ENCODE data around the gene CALHM2. TPM values are rescaled to one million over a fixed set of nuclear protein-coding genes. Genes with fewer than 3 reads are reported as not detected.
"Not testable (repeated sequence)": the region's sequence is repeated elsewhere in the genome, so short reads cannot be mapped to it uniquely, and the experiment has no call there.

The CALHM2 gene
- total RNA-seq, 1 donor from 2014 or later = 19.8 TPM

DNA sequence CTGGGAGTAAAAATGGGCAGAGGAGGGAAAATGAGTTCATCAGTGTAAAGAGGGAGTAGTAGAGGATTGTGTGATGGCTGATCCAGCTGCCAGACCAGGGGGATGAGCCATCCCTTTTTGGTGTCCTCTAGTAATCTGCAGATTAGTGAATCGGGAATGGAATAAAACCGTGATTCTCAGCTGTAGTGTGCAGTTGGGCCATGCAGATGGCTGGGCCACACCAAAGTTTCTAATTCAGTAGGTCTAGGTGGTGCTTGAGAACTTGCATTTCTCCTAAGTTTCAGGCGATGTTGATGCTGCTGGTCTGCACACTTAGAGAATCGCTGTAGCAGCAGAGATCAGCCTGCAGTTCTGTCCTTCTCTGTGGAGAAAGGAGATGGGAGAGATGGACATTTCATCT, 33.1 kb downstream of the CALHM2 start:
- DNase-seq (ENCODE audit: low read depth) = no peak

DNA sequence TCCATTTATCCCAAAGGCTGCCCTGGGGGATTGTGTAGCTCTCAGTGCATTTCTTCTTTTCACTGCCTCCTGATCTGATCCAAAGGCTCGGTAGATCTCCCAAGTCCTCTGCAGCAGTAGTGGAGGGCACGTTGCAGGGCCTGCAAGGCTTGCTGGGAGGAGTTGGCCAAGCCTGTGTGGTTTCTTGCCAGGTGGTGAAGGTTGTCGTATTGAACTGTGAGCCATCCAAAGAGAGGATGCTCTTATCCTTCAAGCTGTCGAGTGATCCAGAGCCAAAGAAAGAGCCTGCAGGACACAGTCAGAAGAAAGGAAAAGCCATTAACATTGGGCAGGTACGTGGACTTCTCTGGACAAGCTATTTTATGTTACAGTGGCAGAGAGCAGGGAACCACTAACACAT, 34.6 kb downstream of the CALHM2 start:
- DNase-seq (ENCODE audit: low read depth) = no peak

DNA sequence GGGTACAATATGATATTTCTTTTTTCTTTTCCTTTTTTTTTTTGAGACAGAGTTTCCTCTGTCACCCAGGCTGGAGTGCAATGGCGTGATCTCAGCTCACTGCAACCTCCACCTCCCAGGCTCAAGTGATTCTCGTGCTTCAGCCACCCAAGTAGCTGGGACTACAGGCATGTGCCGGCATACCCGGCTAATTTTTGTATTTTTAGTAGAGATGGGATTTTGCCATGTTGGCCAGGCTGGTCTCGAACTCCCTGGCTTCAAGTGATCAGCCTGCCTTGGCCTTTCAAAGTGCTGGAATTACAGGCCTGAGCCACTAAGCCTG, 35.1 kb downstream of the CALHM2 start:
- not testable (repeated sequence) for DNase-seq (ENCODE audit: low read depth)

DNA sequence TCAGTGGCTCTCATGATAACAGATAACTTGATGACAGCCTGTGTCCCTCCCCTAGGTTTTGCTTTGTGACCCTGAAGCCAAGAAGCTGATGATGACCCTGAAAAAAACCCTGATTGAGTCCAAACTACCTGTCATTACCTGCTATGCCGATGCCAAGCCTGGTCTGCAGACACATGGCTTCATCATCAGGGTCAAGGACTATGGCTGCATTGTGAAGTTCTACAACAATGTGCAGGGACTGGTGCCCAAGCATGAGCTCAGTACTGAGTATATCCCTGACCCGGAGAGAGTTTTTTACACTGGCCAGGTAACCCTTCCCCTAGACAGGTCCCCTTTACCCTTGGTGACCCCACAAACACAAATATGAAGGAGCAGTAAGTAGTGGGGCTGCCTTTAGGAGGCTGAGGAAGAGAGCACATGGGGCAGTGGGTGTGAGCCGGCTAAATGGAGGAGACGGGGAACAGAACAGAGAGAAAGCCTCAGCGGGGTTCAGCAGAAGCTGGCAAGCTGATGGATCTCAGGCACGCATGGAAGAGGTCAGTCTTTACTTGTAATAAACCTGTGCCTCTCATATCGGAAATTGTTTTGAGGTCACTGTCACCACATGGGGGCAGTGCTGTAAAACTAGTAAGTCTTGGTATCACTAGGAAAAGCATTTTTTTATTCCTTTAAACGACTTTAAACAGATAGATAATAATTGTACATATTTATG, 35.6 kb downstream of the CALHM2 start:
- peak; percentile 70 for DNase-seq (ENCODE audit: low read depth)

DNA sequence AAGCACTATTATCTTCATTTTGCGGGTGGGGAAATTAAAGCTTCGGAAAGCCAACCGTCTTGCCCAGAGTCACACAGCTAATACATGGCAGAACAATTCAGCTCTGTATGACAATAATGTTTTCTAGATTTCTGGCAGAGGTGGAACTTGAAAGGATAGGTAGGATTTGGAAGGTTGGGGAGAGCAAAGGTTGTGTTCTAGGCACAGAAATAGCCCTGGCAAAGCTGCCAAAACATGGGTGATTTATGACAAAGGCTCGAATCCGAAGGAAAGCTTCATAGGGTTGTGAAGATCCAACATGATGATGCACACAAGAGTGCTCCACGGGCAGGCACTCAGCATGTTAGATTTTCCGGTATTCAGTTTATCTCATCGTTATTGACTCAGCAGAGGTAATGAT, 36.6 kb downstream of the CALHM2 start:
- no peak for DNase-seq (ENCODE audit: low read depth)

DNA sequence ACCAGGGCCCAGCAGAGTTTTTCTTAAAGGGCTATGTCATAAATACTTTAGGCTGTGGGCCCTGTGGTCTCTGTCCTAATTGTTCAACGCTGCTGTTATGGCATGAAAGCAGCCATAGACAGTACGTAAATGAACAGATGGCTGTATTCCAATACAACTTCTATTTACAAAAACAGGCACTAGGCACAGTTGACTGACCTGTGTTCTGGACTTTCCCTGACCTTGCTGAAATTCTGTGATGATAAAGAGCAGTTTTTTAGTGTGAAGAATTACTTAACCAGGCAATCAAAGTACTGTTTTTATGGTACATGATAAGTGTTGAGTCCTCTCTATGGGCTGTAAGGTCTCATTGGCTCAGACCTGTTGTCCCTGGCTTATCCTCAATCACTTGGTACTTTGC, 38.6 kb downstream of the CALHM2 start:
- DNase-seq (ENCODE audit: low read depth) = no peak

DNA sequence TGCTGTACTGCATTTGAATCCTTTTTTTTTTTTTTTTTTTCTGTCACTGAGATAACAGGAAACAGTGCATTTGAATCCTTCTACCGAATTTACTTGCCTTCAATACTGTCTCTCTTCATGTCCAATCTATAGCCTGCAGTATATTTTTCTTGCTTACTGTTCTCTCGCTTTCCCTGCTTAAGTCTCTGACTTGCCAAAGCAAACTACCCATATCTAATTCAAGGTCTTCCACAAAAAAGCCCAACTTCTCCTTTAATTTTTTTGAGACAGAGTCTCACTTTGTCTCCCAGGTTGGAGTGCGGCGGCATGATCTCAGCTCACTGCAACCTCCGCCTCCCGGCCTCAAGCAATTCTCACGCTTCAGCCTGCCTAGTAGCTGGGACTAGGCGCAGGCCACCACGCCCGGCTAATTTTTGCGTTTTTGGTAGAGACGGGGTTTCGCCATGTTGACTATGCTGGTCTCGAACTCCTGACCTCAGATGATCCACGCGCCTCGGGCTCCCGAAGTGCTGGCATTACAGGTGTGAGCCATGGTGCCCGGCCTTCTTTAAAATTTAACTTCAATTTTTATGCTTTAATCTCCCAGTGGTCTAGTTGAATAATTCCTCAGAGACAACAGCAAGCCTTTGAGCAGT, 54.9 kb downstream of the CALHM2 start:
- peak; percentile 3 for DNase-seq (ENCODE audit: low read depth)

DNA sequence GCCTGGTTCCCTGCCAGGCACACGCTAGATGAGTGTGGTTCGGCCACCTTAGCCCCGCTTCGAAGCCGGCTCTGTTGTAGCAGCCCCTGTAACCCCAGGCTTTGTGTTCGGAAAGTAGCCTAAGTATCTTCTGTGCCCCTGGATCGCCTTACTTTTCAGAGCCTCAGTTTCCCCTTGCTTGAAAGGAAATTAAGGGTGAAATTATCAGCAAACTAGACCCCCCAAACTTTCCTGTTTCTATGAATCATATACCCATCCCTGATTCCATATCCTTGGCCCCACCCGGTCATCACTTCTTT, 55.4 kb downstream of the CALHM2 start:
- no peak for DNase-seq (ENCODE audit: low read depth)

Other genes with a start within 250 kb of the CALHM2 start
- 0.21 TPM in 1 of 2 replicates, not detected in the other for gene RPEL1, start 206.5 kb downstream of the CALHM2 start, total RNA-seq
- gene INA, start 175.2 kb downstream of the CALHM2 start, total RNA-seq = not detected in 2 replicates
- gene PCGF6, start 101.2 kb downstream of the CALHM2 start, total RNA-seq = 10.1 and 11.6 TPM in 2 replicates
- 2.7 and 3.5 TPM in 2 replicates for gene TAF5, start 84.4 kb downstream of the CALHM2 start, total RNA-seq
- 304 and 376 TPM in 2 replicates for gene ATP5MK, start 55.9 kb downstream of the CALHM2 start, total RNA-seq
- gene PDCD11, start 55.7 kb downstream of the CALHM2 start, total RNA-seq = 30.6 and 32.3 TPM in 2 replicates
- 0.31 TPM in 1 of 2 replicates, not detected in the other for gene CALHM1, start 6.5 kb upstream of the CALHM2 start, total RNA-seq
- not detected in 2 replicates for gene CALHM3, start 26.9 kb upstream of the CALHM2 start, total RNA-seq
- 10.6 and 12.1 TPM in 2 replicates for gene NEURL1, start 41.3 kb upstream of the CALHM2 start, total RNA-seq

Measured in myocyte (in vitro differentiated cells).